ENCODE data around the gene ATG9A.

DNA sequence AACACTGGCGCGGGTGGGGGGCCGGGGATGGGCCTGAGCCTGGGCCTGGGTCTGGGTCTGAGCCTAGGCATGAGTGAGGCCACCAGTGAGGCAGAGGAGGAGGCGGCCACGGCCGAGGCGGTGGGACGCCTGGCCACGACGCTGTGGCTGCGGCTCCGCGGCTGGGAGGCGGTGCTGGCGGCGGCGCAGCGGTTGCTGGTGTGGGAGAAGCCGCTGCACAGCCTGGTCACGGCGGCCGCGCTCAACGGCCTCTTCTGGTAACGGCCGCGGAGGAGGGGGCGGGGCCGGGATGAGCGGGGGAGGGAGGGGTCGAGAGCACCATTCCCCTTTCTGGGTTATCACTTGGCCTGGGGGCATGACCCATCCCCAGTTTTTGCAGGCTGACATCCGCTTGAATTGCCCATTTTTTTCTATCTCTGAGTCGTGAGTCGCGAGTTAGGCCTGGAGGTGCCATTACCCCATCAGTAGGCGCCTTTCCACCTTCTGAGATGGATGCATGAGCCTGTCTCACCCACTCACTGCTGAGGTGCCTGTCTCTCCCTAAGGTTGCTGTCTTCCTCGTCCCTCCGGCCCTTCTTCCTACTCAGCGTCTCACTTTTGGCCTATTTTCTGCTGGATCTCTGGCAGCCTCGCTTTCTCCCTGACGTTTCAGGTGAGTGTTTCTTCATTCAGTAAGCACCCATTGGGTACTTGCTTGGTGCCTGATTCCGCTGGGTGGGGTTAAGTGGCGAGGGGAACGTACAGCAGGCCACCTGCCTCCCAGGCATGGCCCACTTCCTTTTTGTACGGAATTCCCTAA, 50.9 kb downstream of the ATG9A start:
- TF ChIP-seq POLR2A (IDR thresholded peaks at IDR 0.05) (no peak), POLR2AphosphoS5 (IDR thresholded peaks at IDR 0.05) (no peak), EP300 (IDR thresholded peaks at IDR 0.05) (no peak)
- TF ChIP-seq, protein P1, sequence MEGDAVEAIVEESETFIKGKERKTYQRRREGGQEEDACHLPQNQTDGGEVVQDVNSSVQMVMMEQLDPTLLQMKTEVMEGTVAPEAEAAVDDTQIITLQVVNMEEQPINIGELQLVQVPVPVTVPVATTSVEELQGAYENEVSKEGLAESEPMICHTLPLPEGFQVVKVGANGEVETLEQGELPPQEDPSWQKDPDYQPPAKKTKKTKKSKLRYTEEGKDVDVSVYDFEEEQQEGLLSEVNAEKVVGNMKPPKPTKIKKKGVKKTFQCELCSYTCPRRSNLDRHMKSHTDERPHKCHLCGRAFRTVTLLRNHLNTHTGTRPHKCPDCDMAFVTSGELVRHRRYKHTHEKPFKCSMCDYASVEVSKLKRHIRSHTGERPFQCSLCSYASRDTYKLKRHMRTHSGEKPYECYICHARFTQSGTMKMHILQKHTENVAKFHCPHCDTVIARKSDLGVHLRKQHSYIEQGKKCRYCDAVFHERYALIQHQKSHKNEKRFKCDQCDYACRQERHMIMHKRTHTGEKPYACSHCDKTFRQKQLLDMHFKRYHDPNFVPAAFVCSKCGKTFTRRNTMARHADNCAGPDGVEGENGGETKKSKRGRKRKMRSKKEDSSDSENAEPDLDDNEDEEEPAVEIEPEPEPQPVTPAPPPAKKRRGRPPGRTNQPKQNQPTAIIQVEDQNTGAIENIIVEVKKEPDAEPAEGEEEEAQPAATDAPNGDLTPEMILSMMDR (IDR thresholded peaks at IDR 0.05) = no peak
